Nephron (organoid): Measurements from ENCODE around the gene CARMIL1.

Experiments used
- H3K27ac Mint-ChIP-seq, 3 experiments: 2 replicates each; pipeline ENCODE4 v1.8.0; 2020; ENCODE audit warnings: mixed read lengths in 3 of 3, mild to moderate bottlenecking in 2 of 3, moderate library complexity in 1 of 3
- H3K27me3 Mint-ChIP-seq: 2 replicates; pipeline ENCODE4 v1.8.0; 2021; ENCODE audit warnings: low read depth, mild to moderate bottlenecking, moderate library complexity, mixed read lengths
- H3K36me3 Mint-ChIP-seq: 2 replicates; pipeline ENCODE4 v1.8.0; 2020; ENCODE audit warnings: low read depth, mixed read lengths
- H3K4me1 Mint-ChIP-seq: 2 replicates; pipeline ENCODE4 v1.8.0; 2020; ENCODE audit warnings: mixed read lengths
- H3K4me3 Mint-ChIP-seq, 3 experiments: 2 replicates each; pipeline ENCODE4 v1.8.0; 2020; ENCODE audit warnings: mild to moderate bottlenecking in 3 of 3, mixed read lengths in 3 of 3, moderate library complexity in 2 of 3
- H3K9me3 Mint-ChIP-seq: 2 replicates; pipeline ENCODE4 v1.8.0; 2020; ENCODE audit warnings: mixed read lengths
- TF ChIP-seq, protein P1 (sequence below), 3 experiments: fragments of 200-600 bp; sonication (generic); IDR thresholded peaks; one replicate each; pipeline ENCODE4 v1.5.0; 2021; ENCODE audit warnings: antibody characterized with exemption in 3 of 3; ENCODE audit not compliant: unreplicated experiment in 3 of 3

Gene CARMIL1

GRCh38 chr6:25645916-25646315 lies 366.7 kb downstream of the CARMIL1 start:
- H3K9me3 Mint-ChIP-seq, result no peaks in the 10 kb centered on the region
- TF ChIP-seq, protein P1, sequence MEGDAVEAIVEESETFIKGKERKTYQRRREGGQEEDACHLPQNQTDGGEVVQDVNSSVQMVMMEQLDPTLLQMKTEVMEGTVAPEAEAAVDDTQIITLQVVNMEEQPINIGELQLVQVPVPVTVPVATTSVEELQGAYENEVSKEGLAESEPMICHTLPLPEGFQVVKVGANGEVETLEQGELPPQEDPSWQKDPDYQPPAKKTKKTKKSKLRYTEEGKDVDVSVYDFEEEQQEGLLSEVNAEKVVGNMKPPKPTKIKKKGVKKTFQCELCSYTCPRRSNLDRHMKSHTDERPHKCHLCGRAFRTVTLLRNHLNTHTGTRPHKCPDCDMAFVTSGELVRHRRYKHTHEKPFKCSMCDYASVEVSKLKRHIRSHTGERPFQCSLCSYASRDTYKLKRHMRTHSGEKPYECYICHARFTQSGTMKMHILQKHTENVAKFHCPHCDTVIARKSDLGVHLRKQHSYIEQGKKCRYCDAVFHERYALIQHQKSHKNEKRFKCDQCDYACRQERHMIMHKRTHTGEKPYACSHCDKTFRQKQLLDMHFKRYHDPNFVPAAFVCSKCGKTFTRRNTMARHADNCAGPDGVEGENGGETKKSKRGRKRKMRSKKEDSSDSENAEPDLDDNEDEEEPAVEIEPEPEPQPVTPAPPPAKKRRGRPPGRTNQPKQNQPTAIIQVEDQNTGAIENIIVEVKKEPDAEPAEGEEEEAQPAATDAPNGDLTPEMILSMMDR (IDR thresholded peaks at IDR 0.05; ENCODE audit: unreplicated experiment in 3 of 3), result no peak
- no peaks in the 10 kb centered on the region for H3K36me3 Mint-ChIP-seq
- H3K27ac Mint-ChIP-seq, result no peak overlapping the region
- no peak overlapping the region for H3K4me3 Mint-ChIP-seq
- peaks cover 51% of the 10 kb centered on the region for H3K27me3 Mint-ChIP-seq
- peaks cover 6% of the 10 kb centered on the region for H3K4me1 Mint-ChIP-seq

GRCh38 chr6:25649611-25650010 lies 370.4 kb downstream of the CARMIL1 start:
- no peaks in the 10 kb centered on the region for H3K4me1 Mint-ChIP-seq
- no peak overlapping the region for H3K27ac Mint-ChIP-seq
- peaks cover 64% of the 10 kb centered on the region for H3K27me3 Mint-ChIP-seq
- no peak overlapping the region for H3K4me3 Mint-ChIP-seq
- no peaks in the 10 kb centered on the region for H3K36me3 Mint-ChIP-seq
- TF ChIP-seq, protein P1 (IDR thresholded peaks at IDR 0.05; ENCODE audit: unreplicated experiment in 3 of 3), result no peak
- H3K9me3 Mint-ChIP-seq, result no peaks in the 10 kb centered on the region

DNA sequence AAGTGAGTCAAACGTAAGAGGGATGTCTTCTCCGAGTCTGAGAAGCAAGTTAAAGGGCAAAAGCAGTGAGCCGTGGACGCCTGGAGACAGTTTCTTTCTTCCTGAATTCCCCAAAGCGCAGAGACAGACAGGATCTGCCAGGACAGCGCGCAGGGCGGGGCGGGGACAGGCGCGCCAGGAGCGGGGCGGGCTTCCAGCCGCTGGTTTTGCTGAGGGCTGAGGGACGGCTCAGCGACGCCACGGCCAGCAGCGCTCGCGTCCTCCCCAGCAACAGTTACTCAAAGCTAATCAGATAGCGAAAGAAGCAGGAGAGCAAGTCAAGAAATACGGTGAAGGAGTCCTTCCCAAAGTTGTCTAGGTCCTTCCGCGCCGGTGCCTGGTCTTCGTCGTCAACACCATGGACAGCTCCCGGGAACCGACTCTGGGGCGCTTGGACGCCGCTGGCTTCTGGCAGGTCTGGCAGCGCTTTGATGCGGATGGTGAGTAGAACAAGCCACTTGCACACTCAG lies 372.9 kb downstream of the CARMIL1 start, which contains the start of gene SCGN:
Gene SCGN (plus strand): TSS at position 209 of the 509 bp plus-strand sequence. CDS start 189 bp downstream, at position 398.
- Mint-ChIP-seq H3K36me3 (no peaks in the 10 kb centered on the region), H3K27ac (no peak within 1 kb of the TSS), H3K4me1 (no peaks in the 10 kb centered on the region), H3K9me3 (no peaks in the 10 kb centered on the region), H3K4me3 (peak within 1 kb of the TSS in 2 of 3 experiments; percentile 18 to 59), H3K27me3 (peaks cover 61% of the 10 kb centered on the region)
- TF ChIP-seq, protein P1 (IDR thresholded peaks at IDR 0.05; ENCODE audit: unreplicated experiment in 3 of 3), result no peak

DNA sequence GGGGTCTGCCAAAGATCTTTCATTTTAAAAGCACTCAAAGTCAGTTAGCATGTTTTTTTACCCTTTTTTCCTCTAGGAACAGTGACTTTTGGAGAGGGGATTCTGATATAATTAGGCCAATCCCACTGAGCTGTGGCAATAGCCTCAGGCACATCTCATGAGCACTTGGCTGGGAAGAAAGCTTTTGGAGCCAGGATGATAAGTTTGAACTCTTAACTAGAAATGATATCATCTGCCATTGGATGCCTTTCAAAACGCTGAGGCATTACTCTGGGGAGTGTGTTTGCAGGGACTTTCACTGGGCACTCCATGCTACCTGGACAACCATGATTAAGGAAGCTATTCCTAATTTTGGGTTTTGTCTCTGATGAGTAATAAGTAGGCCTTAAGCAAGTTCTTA lies 376.5 kb downstream of the CARMIL1 start:
- Mint-ChIP-seq H3K4me3 (no peak overlapping the region), H3K27me3 (peaks cover 37% of the 10 kb centered on the region), H3K4me1 (no peaks in the 10 kb centered on the region), H3K36me3 (no peaks in the 10 kb centered on the region), H3K9me3 (no peaks in the 10 kb centered on the region), H3K27ac (no peak overlapping the region)
- TF ChIP-seq, protein P1 (IDR thresholded peaks at IDR 0.05; ENCODE audit: unreplicated experiment in 3 of 3), result no peak

DNA sequence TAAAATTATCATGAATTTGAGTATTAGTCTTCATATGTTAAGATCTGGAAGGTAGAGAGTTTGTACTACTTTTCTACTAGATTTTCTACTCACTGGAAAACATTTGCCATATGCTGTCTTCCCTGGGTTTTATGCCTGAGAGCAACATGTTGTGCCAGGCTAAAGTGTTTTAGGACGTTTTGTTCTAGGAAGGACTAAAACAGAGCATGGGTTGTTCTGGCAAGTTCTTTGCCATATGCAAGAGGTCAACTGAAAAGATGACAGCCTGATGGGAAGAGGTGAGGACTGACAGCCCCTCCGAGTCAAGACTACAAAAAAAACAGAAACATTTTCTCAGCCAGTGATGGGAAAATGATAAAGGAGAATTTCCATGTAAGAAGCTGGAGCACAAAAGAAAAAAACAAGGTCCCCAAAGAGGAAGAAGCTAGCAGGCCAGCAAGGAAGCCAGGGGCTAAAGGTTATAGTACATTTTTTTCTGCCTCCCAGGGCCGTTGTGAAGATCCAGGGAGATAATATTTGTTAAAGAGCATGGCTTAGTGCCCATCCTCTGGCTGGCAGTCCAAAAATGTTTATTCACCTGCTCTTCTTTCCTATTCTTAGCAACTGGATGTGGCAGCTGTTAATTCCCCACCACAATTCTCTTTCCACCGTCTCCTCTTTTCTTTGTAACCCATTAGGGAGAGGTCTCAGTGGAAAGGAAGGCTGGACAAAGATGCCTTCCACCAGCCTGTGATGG lies 380.6 kb downstream of the CARMIL1 start:
- Mint-ChIP-seq H3K9me3 (no peaks in the 10 kb centered on the region), H3K27me3 (peaks cover 8% of the 10 kb centered on the region), H3K36me3 (no peaks in the 10 kb centered on the region), H3K4me3 (no peak overlapping the region), H3K4me1 (no peaks in the 10 kb centered on the region), H3K27ac (no peak overlapping the region)
- TF ChIP-seq, protein P1 (IDR thresholded peaks at IDR 0.05; ENCODE audit: unreplicated experiment in 3 of 3), result no peak

DNA sequence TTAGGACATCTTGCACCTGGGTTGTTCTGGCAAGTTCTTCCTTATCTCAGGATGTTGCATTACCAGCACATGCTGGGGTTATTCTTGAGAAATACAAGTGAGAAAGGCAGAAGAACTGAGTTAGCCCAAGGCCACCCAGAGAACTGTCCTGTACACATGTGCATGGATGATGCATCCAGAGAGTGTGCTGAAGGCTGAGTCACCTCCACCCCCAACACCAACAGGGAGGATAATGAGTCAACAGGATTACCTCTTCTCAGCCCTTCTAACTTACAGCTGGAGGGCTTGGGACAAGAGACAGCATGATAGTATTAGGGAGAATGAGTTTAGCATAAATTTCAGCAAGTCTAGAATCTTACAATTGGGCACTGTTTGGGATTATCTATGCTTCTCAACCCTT lies 381.3 kb downstream of the CARMIL1 start:
- Mint-ChIP-seq H3K27ac (no peak overlapping the region), H3K36me3 (no peaks in the 10 kb centered on the region), H3K9me3 (no peaks in the 10 kb centered on the region), H3K27me3 (peaks cover under 1% of the 10 kb centered on the region), H3K4me1 (no peaks in the 10 kb centered on the region), H3K4me3 (no peak overlapping the region)
- TF ChIP-seq, protein P1 (IDR thresholded peaks at IDR 0.05; ENCODE audit: unreplicated experiment in 3 of 3), result no peak
